Keratinocyte (primary cell): ENCODE data around the gene AGAP1. TPM values are rescaled to one million over a fixed set of nuclear protein-coding genes. Genes with fewer than 3 reads are reported as not detected.

Source experiments
- DNase-seq: peaks from one replicate; pipeline ENCODE4 v3.0.0-alpha.2; 2011; ENCODE audit warnings: low read depth, missing footprints, low spot score
- FAIRE-seq: peaks from 2 replicates; lab custom pipeline; 2011; peaks lifted over from hg19 to GRCh38; lab: Jason Lieb, UNC
- H2AFZ ChIP-seq: 2 replicates; pipeline ENCODE4 v1.6.0; 2012; ENCODE audit warnings: low read length, control low read depth, inconsistent platforms; ENCODE audit not compliant: control insufficient read depth
- H3K27ac ChIP-seq: 2 replicates; pipeline ENCODE4 v1.5.1; 2011; ENCODE audit warnings: low read length; ENCODE audit not compliant: control insufficient read depth, insufficient read depth
- H3K27me3 ChIP-seq: 3 replicates; pipeline ENCODE4 v1.6.0; 2011; ENCODE audit warnings: low read length; ENCODE audit not compliant: control insufficient read depth, insufficient read depth; ENCODE audit errors: extremely low read depth
- H3K36me3 ChIP-seq, 2 experiments: 2 replicates in 1 of 2; 3 replicates in 1 of 2; pipeline ENCODE4 v1.5.1; 2011; ENCODE audit warnings: low read length in 2 of 2, mild to moderate bottlenecking in 1 of 2; ENCODE audit not compliant: control insufficient read depth in 2 of 2, insufficient read depth in 2 of 2; ENCODE audit errors: extremely low read depth in 1 of 2
- H3K4me1 ChIP-seq: 3 replicates; pipeline ENCODE4 v1.5.1; 2011; ENCODE audit warnings: low read length; ENCODE audit not compliant: control insufficient read depth, insufficient read depth; ENCODE audit errors: extremely low read depth
- H3K4me2 ChIP-seq: 3 replicates; pipeline ENCODE4 v1.6.0; 2011; ENCODE audit warnings: low read depth, low read length; ENCODE audit not compliant: control insufficient read depth, insufficient read depth; ENCODE audit errors: extremely low read depth
- H3K4me3 ChIP-seq, 3 experiments: fragments of 200-600 bp in 1 of 3; sonication (generic) in 1 of 3; 2 replicates in 2 of 3; 3 replicates in 1 of 3; pipeline ENCODE4 v1.5.1; 2011 to 2016; ENCODE audit warnings: low read length in 3 of 3, mild to moderate bottlenecking in 3 of 3, control low read depth in 2 of 3, inconsistent platforms in 1 of 3, low read depth in 1 of 3, mixed read lengths in 1 of 3, mixed run types in 1 of 3, moderate library complexity in 1 of 3; ENCODE audit not compliant: control insufficient read depth in 2 of 3, insufficient read depth in 2 of 3; ENCODE audit errors: extremely low read depth in 1 of 3
- H3K79me2 ChIP-seq: 2 replicates; pipeline ENCODE4 v1.6.0; 2012; ENCODE audit warnings: low read length; ENCODE audit not compliant: control insufficient read depth, insufficient read depth
- H3K9ac ChIP-seq: 3 replicates; pipeline ENCODE4 v1.6.0; 2011; ENCODE audit warnings: low read length; ENCODE audit not compliant: control insufficient read depth, insufficient read depth; ENCODE audit errors: extremely low read depth
- H3K9me1 ChIP-seq: 3 replicates; pipeline ENCODE4 v1.6.0; 2011; ENCODE audit warnings: low read length; ENCODE audit not compliant: control insufficient read depth, insufficient read depth; ENCODE audit errors: extremely low read depth
- H3K9me3 ChIP-seq: 2 replicates; pipeline ENCODE4 v1.5.1; 2012; ENCODE audit warnings: low read depth, low read length; ENCODE audit not compliant: control insufficient read depth
- H4K20me1 ChIP-seq: 3 replicates; pipeline ENCODE4 v1.6.0; 2011; ENCODE audit warnings: low read length; ENCODE audit not compliant: control insufficient read depth, insufficient read depth; ENCODE audit errors: extremely low read depth
- CTCF ChIP-seq, 3 experiments: IDR thresholded peaks in 1 of 3; conservative IDR thresholded peaks in 1 of 3; optimal IDR thresholded peaks in 1 of 3; 2 replicates in 2 of 3; 3 replicates in 1 of 3; pipeline versions ENCODE3 to v1.5.1; 2011; ENCODE audit warnings: low read length in 3 of 3, mild to moderate bottlenecking in 3 of 3, moderate library complexity in 2 of 3, control low read depth in 1 of 3, inconsistent platforms in 1 of 3; ENCODE audit not compliant: insufficient read depth in 2 of 3; ENCODE audit errors: extremely low read depth in 1 of 3
- EZH2 ChIP-seq: IDR thresholded peaks from one replicate; pipeline ENCODE4 v1.6.1; 2012; ENCODE audit warnings: inconsistent platforms, mild to moderate bottlenecking, low read length, moderate library complexity
- dilution Hi-C: fragments of 300-500 bp; cut with MboI; formaldehyde crosslinking; loops from one replicate; pipeline ENCODE4 v1.7.0; 2020; ENCODE audit warnings: low sequenced_read_pairs; ENCODE audit not compliant: extremely low pct_ligation_motif_present
- polyA plus RNA-seq, 5 experiments: library from polyadenylated mRNA; depleted of rRNA in 3 of 5; stranded (reverse) in 3 of 5; stranded (forward) in 1 of 5; unstranded in 1 of 5; fragments of >200 nt; gene quantifications; 1 replicate in 1 of 5; 2 replicates in 3 of 5; 3 replicates in 1 of 5; pipeline versions ENCODE4 v1.2.1 to v1.2.3, GENCODE V29; 2011 to 2012; ENCODE audit warnings: missing spikeins in 2 of 5, low read depth in 1 of 5, low replicate concordance in 1 of 5

The AGAP1 gene
- polyA plus RNA-seq, 1 donor (not counting 4 experiments of a cell fraction or from before 2014, with no cell fraction given), result 12.6 TPM

- dilution Hi-C loops, result no loop called here
- peaks cover 15% of the 10 kb centered on the region for H3K79me2 ChIP-seq
- no peak overlapping the region for H3K4me2 ChIP-seq
- FAIRE-seq (no peak), DNase-seq (no peak)
- H3K9me3 ChIP-seq, result no peaks in the 10 kb centered on the region
- no peak for TF ChIP-seq CTCF (optimal IDR thresholded peaks at IDR 0.05 in 1 of 3, IDR thresholded peaks at IDR 0.05 in 1 of 3, conservative IDR thresholded peaks at IDR 0.05 in 1 of 3; ENCODE audit: extremely low read depth in 1 of 3, insufficient read depth in 2 of 3, low read length in 3 of 3)
- TF ChIP-seq EZH2, result no peak
- no peak overlapping the region for H3K27ac ChIP-seq
- no peak overlapping the region for H3K4me3 ChIP-seq
- H4K20me1 ChIP-seq, result peaks cover 12% of the 10 kb centered on the region
- H3K9ac ChIP-seq, result no peak overlapping the region
- H3K4me1 ChIP-seq, result peaks cover 6% of the 10 kb centered on the region
- no peaks in the 10 kb centered on the region for H3K9me1 ChIP-seq
- no peaks in the 10 kb centered on the region for H3K36me3 ChIP-seq
- no peak overlapping the region for H2AFZ ChIP-seq
- no peaks in the 10 kb centered on the region for H3K27me3 ChIP-seq
Measured at GRCh38 chr2:235608200-235608887, 114.5 kb downstream of the AGAP1 start.

GRCh38 chr2:235609321-235609720 is 115.5 kb downstream of the AGAP1 start:
- Histone ChIP-seq H3K4me3 (no peak overlapping the region), H3K27ac (no peak overlapping the region), H3K9me1 (no peaks in the 10 kb centered on the region), H3K4me2 (no peak overlapping the region), H3K9me3 (no peaks in the 10 kb centered on the region), H3K9ac (no peak overlapping the region), H3K36me3 (no peaks in the 10 kb centered on the region), H3K4me1 (peaks cover 6% of the 10 kb centered on the region), H2AFZ (no peak overlapping the region), H4K20me1 (peaks cover 12% of the 10 kb centered on the region), H3K79me2 (peaks cover 20% of the 10 kb centered on the region), H3K27me3 (no peaks in the 10 kb centered on the region)
- dilution Hi-C loops, result no loop called here
- FAIRE-seq (no peak), DNase-seq (no peak)
- TF ChIP-seq CTCF (optimal IDR thresholded peaks at IDR 0.05 in 1 of 3, IDR thresholded peaks at IDR 0.05 in 1 of 3, conservative IDR thresholded peaks at IDR 0.05 in 1 of 3; ENCODE audit: extremely low read depth in 1 of 3, insufficient read depth in 2 of 3, low read length in 3 of 3), result no peak
- TF ChIP-seq EZH2, result no peak
